GM19463 (cell line): ENCODE results near the gene POLN.
"Not testable (repeated sequence)": the region's sequence is repeated elsewhere in the genome, so short reads cannot be mapped to it uniquely, and the experiment has no call there.

Experiments used
- ATAC-seq: cut with Tn5 transposase; IDR thresholded peaks from one replicate; pipeline ENCODE4 v1.9.1; 2021; ENCODE audit warnings: mild to moderate bottlenecking, moderate library complexity; ENCODE audit not compliant: unreplicated experiment

The POLN gene

GRCh38 chr4:2044542-2045517 is 197.1 kb downstream of the POLN start:
- no peak for ATAC-seq

DNA sequence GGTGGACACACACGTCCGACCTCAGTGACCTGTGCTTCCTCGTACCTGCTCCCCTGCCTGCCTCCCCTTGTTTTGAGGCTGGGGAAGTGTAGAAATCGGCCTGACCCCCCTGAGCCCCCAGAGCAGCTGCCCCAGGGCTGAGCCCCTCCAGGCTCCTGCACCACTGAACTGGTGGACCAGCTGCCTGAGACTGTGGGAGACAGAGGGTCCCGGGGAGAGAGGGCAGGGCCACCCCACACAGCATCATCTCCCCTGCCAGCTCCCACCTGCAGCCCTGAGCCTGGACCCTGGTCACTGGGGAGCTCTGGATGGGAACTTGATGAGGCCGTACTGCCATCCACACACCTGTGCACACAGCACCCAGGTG is 197.8 kb downstream of the POLN start:
- no peak for ATAC-seq

DNA sequence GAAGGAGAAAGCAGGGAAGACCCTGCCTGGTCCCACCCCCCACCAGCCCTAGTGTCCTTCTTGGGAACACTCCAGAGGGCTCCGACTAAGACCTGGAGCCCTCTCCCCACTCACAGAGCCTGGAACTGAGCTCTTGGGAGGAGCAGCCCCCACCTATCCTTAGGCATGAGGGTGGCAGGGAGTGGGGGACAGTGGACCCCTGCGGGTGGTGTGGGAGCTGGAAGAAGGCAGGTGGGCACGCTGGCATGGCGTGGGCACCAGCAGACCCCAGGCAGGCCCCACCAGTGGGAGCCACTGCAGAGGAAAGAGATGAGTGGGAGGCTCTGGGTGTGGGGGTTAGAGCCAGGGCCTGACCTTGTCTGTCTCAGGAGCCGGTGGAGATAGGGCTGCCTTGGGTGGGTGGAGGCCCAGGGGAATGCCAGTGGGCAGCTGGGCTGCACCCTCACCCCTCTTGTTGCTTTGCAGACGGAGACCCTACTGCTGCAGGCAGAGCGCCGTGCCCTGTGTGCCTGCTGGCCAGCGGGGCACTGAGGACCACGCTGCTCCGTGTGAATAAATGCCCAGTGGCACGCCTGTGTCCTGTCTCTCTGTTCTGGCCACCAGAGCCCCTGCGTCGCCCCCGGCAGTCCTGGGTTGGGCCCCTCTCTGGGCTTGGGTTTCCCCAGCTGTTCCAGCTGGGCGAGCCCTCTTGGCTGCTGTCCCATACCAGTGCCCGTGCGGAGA is 198.4 kb downstream of the POLN start:
- no peak for ATAC-seq

DNA sequence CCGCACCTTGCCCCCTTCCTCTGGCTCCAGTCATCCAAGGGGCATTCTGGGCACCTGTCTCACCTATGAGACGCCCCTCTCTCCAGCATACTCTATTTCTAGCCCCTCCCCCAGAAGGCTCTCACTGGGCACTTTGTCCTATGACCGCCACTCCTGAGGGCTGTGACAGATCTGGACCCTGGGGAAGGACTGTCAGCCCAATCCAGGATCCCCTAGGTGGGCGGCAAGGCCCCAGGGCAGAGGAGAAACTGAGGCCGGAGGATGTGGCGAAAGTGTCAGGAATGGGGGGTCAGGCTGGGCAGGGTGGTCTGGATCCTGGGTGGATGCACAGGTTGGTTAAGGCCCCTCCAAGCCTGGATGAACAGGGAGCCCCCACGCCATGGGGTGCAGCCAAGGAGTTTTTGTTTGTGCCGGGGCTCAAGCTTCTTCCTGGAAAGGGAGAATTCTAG is 198.9 kb downstream of the POLN start:
- no peak for ATAC-seq

DNA sequence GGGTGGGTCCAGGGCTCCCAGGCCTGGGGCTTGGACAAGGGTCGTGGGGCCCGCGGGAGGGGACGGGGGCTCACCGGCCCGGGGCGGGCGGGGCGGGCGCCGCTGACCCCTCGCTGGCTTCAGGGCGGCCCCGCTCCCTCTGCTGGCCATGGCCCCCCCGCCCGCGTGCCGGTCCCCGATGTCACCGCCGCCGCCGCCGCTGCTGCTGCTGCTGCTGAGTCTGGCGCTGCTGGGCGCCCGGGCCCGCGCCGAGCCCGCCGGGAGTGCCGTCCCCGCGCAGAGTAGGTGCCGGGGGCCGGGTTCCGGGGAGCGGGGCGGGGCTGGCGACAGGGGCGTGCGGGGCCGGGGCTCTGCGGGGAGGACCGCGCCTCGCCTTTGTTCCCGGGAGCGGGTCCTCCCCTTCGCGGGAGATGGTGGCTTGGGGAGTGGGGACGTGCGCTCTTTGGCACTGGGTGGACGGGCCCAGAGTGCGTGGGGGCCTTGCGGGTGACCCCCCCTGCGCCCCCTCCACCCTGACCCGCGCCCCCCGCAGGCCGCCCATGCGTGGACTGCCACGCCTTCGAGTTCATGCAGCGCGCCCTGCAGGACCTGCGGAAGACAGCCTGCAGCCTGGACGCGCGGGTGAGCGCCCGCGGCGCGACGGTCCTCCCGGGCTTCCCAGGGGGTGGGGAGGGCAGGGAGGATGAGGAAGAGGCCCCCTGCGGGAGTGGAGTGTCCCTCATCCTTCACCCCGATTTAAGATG is 199.5 kb downstream of the POLN start:
- no peak for ATAC-seq

GRCh38 chr4:2041239-2042130 is 200.4 kb downstream of the POLN start:
- ATAC-seq, result no peak

DNA sequence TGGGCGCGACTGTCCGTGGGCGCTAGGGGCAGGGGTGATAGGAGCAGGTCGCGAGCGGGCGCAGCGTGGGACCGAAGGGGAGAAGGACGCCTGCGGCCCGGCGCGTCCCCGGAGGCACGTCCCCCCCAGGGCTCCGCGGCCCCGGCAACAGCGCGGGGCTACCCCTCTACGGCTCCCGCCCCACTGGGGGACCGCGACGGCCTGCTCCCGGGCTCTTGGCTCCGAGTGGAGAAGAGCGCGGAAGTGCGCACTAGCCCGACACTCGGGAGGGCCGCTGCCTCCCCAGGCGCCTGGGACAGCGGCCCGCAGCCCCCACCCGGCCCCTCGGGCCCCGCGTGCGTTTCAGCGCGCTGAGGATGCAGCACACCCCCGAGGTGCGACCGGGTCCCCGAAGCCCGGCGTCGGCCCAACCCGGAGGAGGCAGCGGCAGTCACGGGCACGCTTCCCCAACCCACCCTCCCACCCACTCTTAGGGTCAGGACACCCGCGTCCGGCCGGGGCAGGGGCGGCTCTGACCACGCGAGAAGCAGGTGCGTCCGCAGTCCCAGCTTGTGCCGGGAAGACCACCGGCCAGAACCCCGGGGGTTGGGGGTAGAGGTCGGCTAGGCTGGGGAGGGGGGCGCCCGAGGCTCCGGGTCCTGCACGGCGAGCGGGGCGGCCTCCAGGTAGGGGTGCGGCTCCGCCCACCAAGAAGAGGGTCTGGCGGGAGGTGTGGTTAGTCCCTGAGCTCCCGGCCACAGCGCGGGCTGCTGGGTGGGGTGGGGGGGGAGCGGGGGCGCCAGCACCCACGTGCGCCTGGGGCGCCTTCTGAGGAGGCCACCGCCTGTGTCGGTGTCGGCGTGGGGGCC is 201.3 kb downstream of the POLN start:
- ATAC-seq, result no peak

DNA sequence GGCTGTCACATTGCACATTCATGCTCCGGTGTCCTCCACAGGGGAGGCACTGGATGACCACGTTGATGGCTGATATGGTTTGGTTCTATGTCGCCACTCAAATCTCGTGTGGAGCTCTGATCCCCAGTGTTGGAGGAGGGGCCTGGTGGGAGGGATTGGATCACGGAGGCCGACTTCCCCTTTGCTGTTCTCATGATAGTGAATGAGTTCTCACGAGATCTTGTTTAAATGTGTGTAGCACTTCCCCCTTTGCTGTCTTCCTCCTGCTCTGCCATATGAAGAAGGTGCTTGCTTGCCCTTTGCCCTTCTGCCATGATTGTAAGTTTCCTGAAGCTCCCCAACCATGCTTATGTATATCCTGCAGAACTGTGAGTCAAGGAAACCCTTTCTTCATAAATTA is 205.1 kb downstream of the POLN start:
- no peak for ATAC-seq

DNA sequence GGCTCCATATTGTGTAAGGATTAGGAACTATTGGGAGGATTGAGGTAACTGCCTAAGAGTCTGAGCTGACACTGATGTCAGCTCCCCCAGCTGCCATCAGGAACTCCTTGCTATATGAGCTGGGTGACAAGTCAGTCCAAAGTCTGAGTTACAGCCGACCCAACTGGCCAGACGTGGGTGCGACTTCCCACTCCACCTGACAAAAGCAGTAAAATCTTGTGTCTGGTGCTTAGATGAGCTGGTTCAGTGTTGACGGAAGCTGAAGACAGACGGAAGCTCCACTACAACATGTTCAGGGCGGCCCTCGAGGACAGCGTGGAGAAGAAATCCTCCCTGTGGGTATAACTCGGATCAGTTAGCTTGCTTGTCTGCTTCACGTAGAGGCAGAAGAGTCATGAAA is 205.6 kb downstream of the POLN start:
- ATAC-seq, result no peak

DNA sequence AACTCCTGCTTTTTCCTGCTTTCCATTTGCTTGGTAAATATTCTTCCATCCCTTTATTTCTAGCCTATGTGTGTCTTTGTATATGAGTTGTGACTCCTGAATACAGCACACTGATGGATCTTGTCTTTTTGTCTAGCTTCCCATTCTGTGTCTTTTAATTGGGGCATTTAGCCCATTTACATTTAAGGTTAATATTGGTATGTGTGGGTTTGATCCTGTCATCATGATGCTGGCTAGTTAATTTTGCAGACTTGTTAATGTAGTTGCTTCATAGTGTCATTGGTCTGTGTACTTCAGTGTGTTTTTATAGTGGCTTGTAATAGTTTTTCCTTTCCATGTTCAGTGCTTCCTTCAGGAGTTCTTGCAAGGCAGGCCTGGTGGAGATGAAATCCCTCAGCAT is 210.8 kb downstream of the POLN start:
- not testable (repeated sequence) for ATAC-seq

DNA sequence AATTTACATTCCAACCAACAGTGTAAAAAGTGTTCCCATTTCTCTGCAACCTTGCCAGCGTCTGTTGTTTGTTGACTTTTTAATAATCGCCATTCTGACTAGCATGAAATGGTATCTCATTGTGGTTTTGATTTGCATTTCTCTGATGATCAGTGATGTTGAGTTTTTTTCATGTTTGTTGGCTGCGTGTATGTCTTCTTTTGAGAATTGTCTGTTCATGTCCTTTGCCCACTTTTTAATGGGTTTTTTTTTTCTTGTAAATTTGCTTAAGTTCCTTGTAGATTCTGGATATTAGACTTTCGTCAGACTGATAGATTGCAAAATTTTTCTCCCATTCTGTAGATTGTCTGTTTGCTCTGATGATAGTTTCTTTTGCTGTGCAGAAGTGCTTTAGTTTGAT is 214.8 kb downstream of the POLN start:
- not testable (repeated sequence) for ATAC-seq

DNA sequence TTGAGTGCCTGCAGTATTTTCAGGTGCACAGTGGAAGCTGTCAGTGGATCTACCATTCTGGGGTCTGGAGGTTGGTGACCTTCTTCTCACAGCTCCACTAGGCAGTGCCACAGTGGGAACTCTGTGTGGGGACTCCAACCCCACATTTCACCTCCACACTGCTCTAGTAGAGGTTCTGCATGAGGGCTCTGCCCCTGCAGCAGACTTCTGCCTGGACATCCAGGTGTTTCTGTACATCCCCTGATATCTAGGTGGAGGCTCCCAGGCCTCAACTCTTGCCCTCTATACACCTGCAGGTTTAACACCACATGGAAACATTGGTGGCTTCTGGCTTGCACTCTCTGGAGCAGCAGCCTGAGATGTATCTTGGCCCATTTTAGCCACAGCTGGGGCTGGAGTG is 216.1 kb downstream of the POLN start:
- no peak for ATAC-seq

DNA sequence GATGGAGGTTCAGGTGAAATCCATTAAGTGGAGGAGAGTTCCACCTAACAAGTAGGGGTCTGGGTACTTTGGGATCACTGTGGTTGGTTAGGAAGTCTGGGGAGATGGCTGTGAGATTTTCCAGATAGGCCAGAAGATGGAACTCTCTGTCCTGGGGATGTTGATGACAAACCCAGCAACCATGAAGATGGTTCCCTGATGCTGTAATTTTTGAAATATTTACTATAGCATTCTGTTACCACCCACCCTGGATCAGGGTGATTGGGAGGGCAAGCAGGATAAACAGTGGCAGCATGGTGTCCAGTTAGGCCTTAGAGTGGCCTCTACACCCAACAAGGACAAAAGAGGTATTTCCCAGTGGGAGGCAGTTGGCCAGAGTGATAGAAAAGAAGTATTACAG is 217.2 kb downstream of the POLN start:
- no peak for ATAC-seq
